Caco-2 (cell line): ENCODE data around the gene COL5A1. TPM values are rescaled to one million over a fixed set of nuclear protein-coding genes. Genes with fewer than 3 reads are reported as not detected.
"Not testable (repeated sequence)": the region's sequence is repeated elsewhere in the genome, so short reads cannot be mapped to it uniquely, and the experiment has no call there.

Experiments
- BruUV-seq: library from RNA; stranded (reverse); fragments of 400-500 nt; replicated peaks from 2 replicates; lab custom pipeline; 2021; lab: Mats Ljungman, UMichigan
- CTCF ChIA-PET: fragments of 300-600 bp; sonication (Branson Sonifier 250); formaldehyde crosslinking; loops from one replicate; lab custom pipeline; 2022; ENCODE audit warnings: antibody characterized with exemption; lab: Charles Lee
- POLR2A ChIA-PET: fragments of 300-600 bp; sonication (Branson Sonifier 250); formaldehyde crosslinking; loops from one replicate; lab custom pipeline; 2022; ENCODE audit warnings: antibody characterized with exemption; lab: Charles Lee
- DNase-seq, 2 experiments: peaks; one replicate each; pipeline versions ENCODE4 v3.0.0 to v3.0.0-alpha.2; 2020 to 2022
- H3K27me3 ChIP-seq: replicated peaks from 2 replicates; pipeline ENCODE4 v1.6.0; 2011; ENCODE audit warnings: low read length; ENCODE audit not compliant: control insufficient read depth, insufficient read depth
- H3K36me3 ChIP-seq: 2 replicates; pipeline ENCODE4 v1.5.1; 2011; ENCODE audit warnings: low read length; ENCODE audit not compliant: control insufficient read depth, insufficient read depth
- H3K4me1 ChIP-seq: fragments of 250-450 bp; sonication (Bioruptor Pico); 2 replicates; pipeline ENCODE4 v1.5.1; 2020; ENCODE audit warnings: mild to moderate bottlenecking
- H3K4me3 ChIP-seq: 2 replicates; pipeline ENCODE4 v1.5.1; 2011; ENCODE audit warnings: low read depth, mild to moderate bottlenecking, control low read depth, low read length
- H3K9me3 ChIP-seq: fragments of 250-450 bp; sonication (Bioruptor Pico); 2 replicates; pipeline ENCODE4 v1.5.1; 2020; ENCODE audit warnings: mild to moderate bottlenecking, moderate library complexity
- H3K27ac Mint-ChIP-seq: one replicate; pipeline ENCODE4 v1.8.0; 2022; ENCODE audit warnings: mixed read lengths; ENCODE audit not compliant: unreplicated experiment
- H3K27me3 Mint-ChIP-seq: one replicate; pipeline ENCODE4 v1.8.0; 2022; ENCODE audit warnings: mixed read lengths; ENCODE audit not compliant: insufficient read depth, unreplicated experiment
- H3K36me3 Mint-ChIP-seq: one replicate; pipeline ENCODE4 v1.8.0; 2022; ENCODE audit warnings: mild to moderate bottlenecking, mixed read lengths; ENCODE audit not compliant: insufficient read depth, unreplicated experiment
- H3K4me1 Mint-ChIP-seq: one replicate; pipeline ENCODE4 v1.8.0; 2022; ENCODE audit warnings: low read depth, mixed read lengths; ENCODE audit not compliant: unreplicated experiment
- H3K4me3 Mint-ChIP-seq: one replicate; pipeline ENCODE4 v1.8.0; 2022; ENCODE audit warnings: mild to moderate bottlenecking, moderate library complexity, mixed read lengths; ENCODE audit not compliant: unreplicated experiment
- H3K9me3 Mint-ChIP-seq: one replicate; pipeline ENCODE4 v1.8.0; 2022; ENCODE audit warnings: mixed read lengths; ENCODE audit not compliant: unreplicated experiment
- intact Hi-C: fragments of 100-400 bp; cut with micrococcal nuclease; formaldehyde crosslinking; loops from one replicate; pipeline ENCODE4 v1.10.0; 2022; ENCODE audit not compliant: unreplicated experiment
- total RNA-seq: library from RNA; stranded (reverse); gene quantifications from 2 replicates; pipeline ENCODE4 v1.2.3, GENCODE V29; 2022
- TF ChIP-seq, protein P1 (sequence below), 2 experiments: fragments of 200-600 bp in 1 of 2; IDR thresholded peaks; 1 replicate in 1 of 2; 2 replicates in 1 of 2; pipeline versions ENCODE4 v1.5.1 to v1.8.0; 2011 to 2022; ENCODE audit warnings: antibody characterized with exemption in 1 of 2, control low read depth in 1 of 2, inconsistent platforms in 1 of 2, low read depth in 1 of 2, low read length in 1 of 2, mild to moderate bottlenecking in 1 of 2, moderate library complexity in 1 of 2; ENCODE audit not compliant: insufficient read depth in 1 of 2, severe bottlenecking in 1 of 2, unreplicated experiment in 1 of 2

Gene COL5A1
- total RNA-seq, 1 experiment from 2014 or later: 4.8 TPM

- Histone ChIP-seq H3K36me3 (no peaks in the 10 kb centered on the region), H3K9me3 (no peaks in the 10 kb centered on the region), H3K27me3 (no peaks in the 10 kb centered on the region), H3K4me1 (peaks cover 14% of the 10 kb centered on the region; the same call in 1 of the 2 replicates), H3K4me3 (no peak overlapping the region)
- ChIA-PET CTCF (no interaction called here), POLR2A (no interaction called here)
- no peak for DNase-seq
- TF ChIP-seq, protein P1, sequence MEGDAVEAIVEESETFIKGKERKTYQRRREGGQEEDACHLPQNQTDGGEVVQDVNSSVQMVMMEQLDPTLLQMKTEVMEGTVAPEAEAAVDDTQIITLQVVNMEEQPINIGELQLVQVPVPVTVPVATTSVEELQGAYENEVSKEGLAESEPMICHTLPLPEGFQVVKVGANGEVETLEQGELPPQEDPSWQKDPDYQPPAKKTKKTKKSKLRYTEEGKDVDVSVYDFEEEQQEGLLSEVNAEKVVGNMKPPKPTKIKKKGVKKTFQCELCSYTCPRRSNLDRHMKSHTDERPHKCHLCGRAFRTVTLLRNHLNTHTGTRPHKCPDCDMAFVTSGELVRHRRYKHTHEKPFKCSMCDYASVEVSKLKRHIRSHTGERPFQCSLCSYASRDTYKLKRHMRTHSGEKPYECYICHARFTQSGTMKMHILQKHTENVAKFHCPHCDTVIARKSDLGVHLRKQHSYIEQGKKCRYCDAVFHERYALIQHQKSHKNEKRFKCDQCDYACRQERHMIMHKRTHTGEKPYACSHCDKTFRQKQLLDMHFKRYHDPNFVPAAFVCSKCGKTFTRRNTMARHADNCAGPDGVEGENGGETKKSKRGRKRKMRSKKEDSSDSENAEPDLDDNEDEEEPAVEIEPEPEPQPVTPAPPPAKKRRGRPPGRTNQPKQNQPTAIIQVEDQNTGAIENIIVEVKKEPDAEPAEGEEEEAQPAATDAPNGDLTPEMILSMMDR (IDR thresholded peaks at IDR 0.05; ENCODE audit: insufficient read depth in 1 of 2, low read depth in 1 of 2, low read length in 1 of 2, severe bottlenecking in 1 of 2, unreplicated experiment in 1 of 2): no peak
- no TSS peak for BruUV-seq
- Mint-ChIP-seq H3K9me3 (peaks cover 16% of the 10 kb centered on the region), H3K4me1 (peaks cover 14% of the 10 kb centered on the region), H3K27me3 (no peaks in the 10 kb centered on the region), H3K27ac (no peak overlapping the region), H3K36me3 (no peaks in the 10 kb centered on the region), H3K4me3 (no peak overlapping the region)
- intact Hi-C loops: no loop called here
Measured at GRCh38 chr9:134666208-134666607, 24.6 kb downstream of the COL5A1 start.

DNA sequence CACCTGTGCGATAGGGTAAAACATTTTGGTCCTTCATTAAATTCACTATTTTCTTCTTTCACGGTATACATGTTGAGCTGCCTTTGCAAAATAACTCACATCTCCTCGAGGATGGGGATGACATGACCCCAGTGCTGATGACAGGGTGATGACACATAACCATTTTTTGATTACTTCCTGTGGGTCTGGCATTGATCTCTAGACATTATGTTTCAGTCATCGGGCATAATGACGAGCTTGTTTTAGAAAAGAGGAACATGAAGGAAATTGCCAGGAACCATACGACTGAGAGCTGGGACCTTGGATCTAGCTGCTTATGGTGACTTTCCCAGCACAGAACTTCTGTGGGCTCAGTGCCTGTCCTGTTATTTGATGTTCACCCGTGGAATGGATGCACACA lies 25.2 kb downstream of the COL5A1 start:
- ChIA-PET CTCF (no interaction called here), POLR2A (no interaction called here)
- Mint-ChIP-seq H3K27me3 (no peaks in the 10 kb centered on the region), H3K4me3 (no peak overlapping the region), H3K27ac (no peak overlapping the region), H3K36me3 (no peaks in the 10 kb centered on the region), H3K4me1 (peaks cover 14% of the 10 kb centered on the region), H3K9me3 (peaks cover 16% of the 10 kb centered on the region)
- H3K36me3 ChIP-seq: no peaks in the 10 kb centered on the region
- peaks cover 14% of the 10 kb centered on the region; the same call in 1 of the 2 replicates for H3K4me1 ChIP-seq
- H3K9me3 ChIP-seq: no peaks in the 10 kb centered on the region
- BruUV-seq: no TSS peak
- intact Hi-C loops: no loop called here
- H3K4me3 ChIP-seq: no peak overlapping the region
- TF ChIP-seq, protein P1 (IDR thresholded peaks at IDR 0.05; ENCODE audit: insufficient read depth in 1 of 2, low read depth in 1 of 2, low read length in 1 of 2, severe bottlenecking in 1 of 2, unreplicated experiment in 1 of 2): no peak
- DNase-seq: no peak
- no peaks in the 10 kb centered on the region for H3K27me3 ChIP-seq

- CTCF ChIA-PET, H3K27me3 Mint-ChIP-seq, H3K9me3 ChIP-seq, DNase-seq, intact Hi-C loops, H3K4me3 ChIP-seq, H3K36me3 ChIP-seq, POLR2A ChIA-PET, H3K27ac Mint-ChIP-seq, H3K27me3 ChIP-seq, H3K36me3 Mint-ChIP-seq, BruUV-seq, H3K4me3 Mint-ChIP-seq: not testable (repeated sequence)
- Mint-ChIP-seq H3K9me3 (peaks cover 24% of the 10 kb centered on the region), H3K4me1 (peaks cover 14% of the 10 kb centered on the region)
- peaks cover 14% of the 10 kb centered on the region; the same call in 1 of the 2 replicates for H3K4me1 ChIP-seq
Measured at GRCh38 chr9:134668977-134669376, 27.4 kb downstream of the COL5A1 start.
